ENCODE results near the gene PPP1R1A. TPM values are rescaled to one million over a fixed set of nuclear protein-coding genes. Genes with fewer than 3 reads are reported as not detected.
A peak's percentile ranks its signal among the peaks of the same experiment; 100 is the strongest.

Gene PPP1R1A
- total RNA-seq, 2 experiments from 2014 or later = not detected

DNA sequence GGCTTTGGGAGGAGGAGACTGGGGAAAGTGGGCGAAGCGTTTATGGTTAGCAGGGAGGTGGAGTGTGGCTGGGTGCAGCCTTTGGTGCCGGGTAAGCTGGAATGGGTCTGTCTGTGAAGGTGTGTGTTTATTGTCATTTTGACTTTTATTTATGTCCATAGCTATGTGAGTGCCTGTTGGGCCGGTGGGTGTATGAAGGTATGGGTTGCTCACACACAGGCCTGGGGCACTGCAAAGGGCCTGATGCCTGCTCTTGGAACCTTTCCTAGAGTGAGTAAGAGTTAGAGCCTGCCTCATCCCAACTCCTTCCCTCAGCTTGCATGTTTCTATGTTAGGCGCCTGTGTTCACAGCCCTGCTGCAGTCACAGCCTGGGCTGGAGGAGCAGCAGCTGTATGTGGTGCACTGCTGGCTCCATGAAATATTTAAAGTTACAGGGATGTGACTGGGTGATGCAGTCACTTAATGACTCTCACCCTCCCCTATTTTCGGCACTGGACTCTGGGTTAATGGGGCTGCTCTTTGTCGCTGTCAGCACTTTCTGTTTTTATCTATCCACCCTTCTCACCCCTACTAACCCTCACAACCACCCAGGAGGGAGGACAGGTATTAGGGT is 2.6 kb upstream of the PPP1R1A start:
- Histone ChIP-seq H3K27ac (ENCODE audit: low read depth, low read length, poor library complexity, severe bottlenecking) (no peak overlapping the region), H2AFZ (ENCODE audit: low read length) (no peak overlapping the region)
- POLR2A ChIA-PET = no interaction called here

DNA sequence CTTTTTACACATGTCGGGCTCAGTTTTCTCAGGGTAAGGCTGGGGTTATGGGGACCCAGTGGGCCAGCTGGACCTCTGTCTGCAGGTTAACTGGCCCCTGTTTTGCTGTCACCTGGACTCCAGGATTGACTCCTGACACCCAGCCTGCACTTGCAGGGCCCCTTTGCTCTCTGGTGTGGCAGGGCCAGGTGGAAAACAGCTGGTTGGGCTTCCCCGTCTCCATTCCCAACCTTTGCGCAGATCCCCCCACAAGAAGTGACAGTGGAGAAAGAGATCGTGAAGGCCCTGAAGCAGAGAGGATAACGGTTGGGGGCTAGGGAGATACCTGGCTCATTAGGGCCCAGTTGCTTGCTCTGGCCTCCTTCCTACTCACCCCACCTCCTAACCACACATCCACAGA is 1.5 kb upstream of the PPP1R1A start:
- Histone ChIP-seq H3K9me2 (ENCODE audit: insufficient read depth, low read length) (no peaks in the 10 kb centered on the region), H2AFZ (ENCODE audit: low read length) (no peak overlapping the region), H3K79me2 (ENCODE audit: insufficient read depth, low read depth, low read length) (no peaks in the 10 kb centered on the region), H3K9me3 (ENCODE audit: low read length) (no peaks in the 10 kb centered on the region), H3K4me1 (ENCODE audit: insufficient read depth, low read length, poor library complexity, severe bottlenecking) (no peaks in the 10 kb centered on the region), H3K36me3 (ENCODE audit: insufficient read depth, low read length) (no peaks in the 10 kb centered on the region), H3K4me3 (ENCODE audit: low read depth, low read length, poor library complexity, severe bottlenecking) (no peak overlapping the region), H4K20me1 (ENCODE audit: insufficient read depth, low read length) (no peaks in the 10 kb centered on the region), H3K27ac (ENCODE audit: low read depth, low read length, poor library complexity, severe bottlenecking) (no peak overlapping the region), H3K4me2 (ENCODE audit: low read length) (no peak overlapping the region)
- no peak for TF ChIP-seq CTCF (conservative IDR thresholded peaks at IDR 0.05; ENCODE audit: low read length)
- TF ChIP-seq EZH2phosphoT487 (IDR thresholded peaks at IDR 0.05; ENCODE audit: borderline replicate concordance, low read depth, low read length) = no peak
- no peak for DNase-seq (ENCODE audit: low spot score)
- BruUV-seq (replicated peaks) = no TSS peak
- intact Hi-C loops (cut with micrococcal nuclease; ENCODE audit: unreplicated experiment) = loop anchor here (10.0 kb wide), 1 partner anchor 485 kb away; no protein-coding TSS in a partner anchor
- POLR2A ChIA-PET = no interaction called here
- CTCF ChIA-PET (ENCODE audit: unreplicated experiment) = no interaction called here

More for the DNA sequence above, 2.6 kb upstream of the PPP1R1A start:
- H3K79me2 ChIP-seq (ENCODE audit: insufficient read depth, low read depth, low read length) = no peaks in the 10 kb centered on the region
- intact Hi-C loops (cut with micrococcal nuclease; ENCODE audit: unreplicated experiment) = loop anchor here (10.0 kb wide), 1 partner anchor 484 kb away; no protein-coding TSS in a partner anchor
- H3K4me2 ChIP-seq (ENCODE audit: low read length) = peak overlapping the region; percentile 17; the same call in 1 of the 2 replicates
- no peaks in the 10 kb centered on the region for H3K9me3 ChIP-seq (ENCODE audit: low read length)
- BruUV-seq (replicated peaks) = no TSS peak
- H4K20me1 ChIP-seq (ENCODE audit: insufficient read depth, low read length) = no peaks in the 10 kb centered on the region
- no peaks in the 10 kb centered on the region for H3K4me1 ChIP-seq (ENCODE audit: insufficient read depth, low read length, poor library complexity, severe bottlenecking)
- peak; percentile 10 for DNase-seq (ENCODE audit: low spot score)
- H3K9me2 ChIP-seq (ENCODE audit: insufficient read depth, low read length) = no peaks in the 10 kb centered on the region
- CTCF ChIA-PET (ENCODE audit: unreplicated experiment) = interaction anchor here (0.6 kb wide), 1 partner anchor 490 kb away, joined by 4 read pairs; no protein-coding TSS in a partner anchor
- no peak for TF ChIP-seq EZH2phosphoT487 (IDR thresholded peaks at IDR 0.05; ENCODE audit: borderline replicate concordance, low read depth, low read length)
- no peak for TF ChIP-seq CTCF (conservative IDR thresholded peaks at IDR 0.05; ENCODE audit: low read length)
- no peak overlapping the region for H3K4me3 ChIP-seq (ENCODE audit: low read depth, low read length, poor library complexity, severe bottlenecking)
- no peaks in the 10 kb centered on the region for H3K36me3 ChIP-seq (ENCODE audit: insufficient read depth, low read length)

- H2AFZ ChIP-seq (ENCODE audit: low read length) = no peak overlapping the region
- H3K4me2 ChIP-seq (ENCODE audit: low read length) = no peak overlapping the region
- H3K4me1 ChIP-seq (ENCODE audit: insufficient read depth, low read length, poor library complexity, severe bottlenecking) = no peaks in the 10 kb centered on the region
- H3K79me2 ChIP-seq (ENCODE audit: insufficient read depth, low read depth, low read length) = no peaks in the 10 kb centered on the region
- BruUV-seq (replicated peaks) = no TSS peak
- H3K4me3 ChIP-seq (ENCODE audit: low read depth, low read length, poor library complexity, severe bottlenecking) = no peak overlapping the region
- ChIA-PET CTCF (ENCODE audit: unreplicated experiment) (no interaction called here), POLR2A (no interaction called here)
- TF ChIP-seq CTCF (conservative IDR thresholded peaks at IDR 0.05; ENCODE audit: low read length) = no peak
- no peak for TF ChIP-seq EZH2phosphoT487 (IDR thresholded peaks at IDR 0.05; ENCODE audit: borderline replicate concordance, low read depth, low read length)
- H3K36me3 ChIP-seq (ENCODE audit: insufficient read depth, low read length) = no peaks in the 10 kb centered on the region
- no peak for DNase-seq (ENCODE audit: low spot score)
- no peaks in the 10 kb centered on the region for H3K9me3 ChIP-seq (ENCODE audit: low read length)
- no peaks in the 10 kb centered on the region for H4K20me1 ChIP-seq (ENCODE audit: insufficient read depth, low read length)
- H3K9me2 ChIP-seq (ENCODE audit: insufficient read depth, low read length) = no peaks in the 10 kb centered on the region
- intact Hi-C loops (cut with micrococcal nuclease; ENCODE audit: unreplicated experiment) = no loop called here
- no peak overlapping the region for H3K27ac ChIP-seq (ENCODE audit: low read depth, low read length, poor library complexity, severe bottlenecking)
Measured at GRCh38 chr12:54588890-54589267, 420 bp upstream of the PPP1R1A start.

Measured in OCI-LY7 (cell line).